Measurements from ENCODE around the gene MAST4. TPM values are rescaled to one million over a fixed set of nuclear protein-coding genes. Genes with fewer than 3 reads are reported as not detected.

MAST4 gene
- total RNA-seq, 2 experiments from 2014 or later: 1.3 to 21.9 TPM

- POLR2A ChIA-PET: interaction anchor here (0.6 to 1.0 kb wide), 2 partner anchors 21 to 1292 kb away, joined by 3 to 4 read pairs; no protein-coding TSS in a partner anchor
- no peak for DNase-seq (ENCODE audit: low spot score)
- Histone ChIP-seq H4K20me1 (ENCODE audit: insufficient read depth, low read length) (no peaks in the 10 kb centered on the region), H2AFZ (ENCODE audit: low read length) (0 out of 2 replicates have a peak overlapping the region, but pooled peaks have one; percentile 21), H3K9me2 (ENCODE audit: insufficient read depth, low read length) (no peaks in the 10 kb centered on the region), H3K4me1 (ENCODE audit: insufficient read depth, low read length, poor library complexity, severe bottlenecking) (no peaks in the 10 kb centered on the region), H3K79me2 (ENCODE audit: insufficient read depth, low read depth, low read length) (no peaks in the 10 kb centered on the region), H3K27ac (ENCODE audit: low read depth, low read length, poor library complexity, severe bottlenecking) (no peak overlapping the region), H3K4me2 (ENCODE audit: low read length) (no peak overlapping the region), H3K4me3 (ENCODE audit: low read depth, low read length, poor library complexity, severe bottlenecking) (no peak overlapping the region), H3K9me3 (ENCODE audit: low read length) (no peaks in the 10 kb centered on the region), H3K36me3 (ENCODE audit: insufficient read depth, low read length) (no peaks in the 10 kb centered on the region)
- BruUV-seq (replicated peaks): no TSS peak
- intact Hi-C loops (cut with micrococcal nuclease; ENCODE audit: unreplicated experiment): no loop called here
- CTCF ChIA-PET (ENCODE audit: unreplicated experiment): no interaction called here
- TF ChIP-seq CTCF (conservative IDR thresholded peaks at IDR 0.05; ENCODE audit: low read length) (no peak), EZH2phosphoT487 (IDR thresholded peaks at IDR 0.05; ENCODE audit: borderline replicate concordance, low read depth, low read length) (no peak)
Measured at GRCh38 chr5:67081261-67081660, 485.1 kb downstream of the MAST4 start.

- Histone ChIP-seq H2AFZ (ENCODE audit: low read length) (no peak overlapping the region), H3K4me1 (ENCODE audit: insufficient read depth, low read length, poor library complexity, severe bottlenecking) (no peaks in the 10 kb centered on the region), H3K9me2 (ENCODE audit: insufficient read depth, low read length) (no peaks in the 10 kb centered on the region), H3K4me2 (ENCODE audit: low read length) (no peak overlapping the region), H4K20me1 (ENCODE audit: insufficient read depth, low read length) (no peaks in the 10 kb centered on the region), H3K79me2 (ENCODE audit: insufficient read depth, low read depth, low read length) (no peaks in the 10 kb centered on the region), H3K36me3 (ENCODE audit: insufficient read depth, low read length) (no peaks in the 10 kb centered on the region), H3K27ac (ENCODE audit: low read depth, low read length, poor library complexity, severe bottlenecking) (no peak overlapping the region), H3K4me3 (ENCODE audit: low read depth, low read length, poor library complexity, severe bottlenecking) (no peak overlapping the region), H3K9me3 (ENCODE audit: low read length) (no peaks in the 10 kb centered on the region)
- DNase-seq (ENCODE audit: low spot score): no peak
- ChIA-PET POLR2A (no interaction called here), CTCF (ENCODE audit: unreplicated experiment) (no interaction called here)
- no TSS peak for BruUV-seq (replicated peaks)
- intact Hi-C loops (cut with micrococcal nuclease; ENCODE audit: unreplicated experiment): no loop called here
- TF ChIP-seq CTCF (conservative IDR thresholded peaks at IDR 0.05; ENCODE audit: low read length): no peak
- TF ChIP-seq EZH2phosphoT487 (IDR thresholded peaks at IDR 0.05; ENCODE audit: borderline replicate concordance, low read depth, low read length): no peak
Measured at GRCh38 chr5:67082941-67083340, 486.7 kb downstream of the MAST4 start.

GRCh38 chr5:67085616-67086015, 489.4 kb downstream of the MAST4 start:
- no peak for DNase-seq (ENCODE audit: low spot score)
- no peaks in the 10 kb centered on the region for H3K4me1 ChIP-seq (ENCODE audit: insufficient read depth, low read length, poor library complexity, severe bottlenecking)
- H3K9me2 ChIP-seq (ENCODE audit: insufficient read depth, low read length): no peaks in the 10 kb centered on the region
- no peak overlapping the region for H3K4me3 ChIP-seq (ENCODE audit: low read depth, low read length, poor library complexity, severe bottlenecking)
- ChIA-PET POLR2A (interaction anchor here (1.2 to 1.5 kb wide), 2 partner anchors 13 to 17 kb away, joined by 3 to 4 read pairs; no protein-coding TSS in a partner anchor), CTCF (ENCODE audit: unreplicated experiment) (no interaction called here)
- no peak overlapping the region for H3K4me2 ChIP-seq (ENCODE audit: low read length)
- intact Hi-C loops (cut with micrococcal nuclease; ENCODE audit: unreplicated experiment): no loop called here
- H3K36me3 ChIP-seq (ENCODE audit: insufficient read depth, low read length): no peaks in the 10 kb centered on the region
- no peak for TF ChIP-seq EZH2phosphoT487 (IDR thresholded peaks at IDR 0.05; ENCODE audit: borderline replicate concordance, low read depth, low read length)
- no peak for TF ChIP-seq CTCF (conservative IDR thresholded peaks at IDR 0.05; ENCODE audit: low read length)
- no TSS peak for BruUV-seq (replicated peaks)
- no peaks in the 10 kb centered on the region for H3K9me3 ChIP-seq (ENCODE audit: low read length)
- no peaks in the 10 kb centered on the region for H4K20me1 ChIP-seq (ENCODE audit: insufficient read depth, low read length)
- no peak overlapping the region for H3K27ac ChIP-seq (ENCODE audit: low read depth, low read length, poor library complexity, severe bottlenecking)
- no peaks in the 10 kb centered on the region for H3K79me2 ChIP-seq (ENCODE audit: insufficient read depth, low read depth, low read length)
- H2AFZ ChIP-seq (ENCODE audit: low read length): no peak overlapping the region
